K562 (cell line): ENCODE measurements around the gene TMEM217. TPM values are rescaled to one million over a fixed set of nuclear protein-coding genes. Genes with fewer than 3 reads are reported as not detected.

Experiments used
- CBFA2T3 ChIP-seq: fragments of 450-650 bp; IDR thresholded peaks from 2 replicates; pipeline ENCODE4 v1.6.1; 2017
- DIDO1 ChIP-seq: fragments of 450-650 bp; IDR thresholded peaks from 2 replicates; pipeline ENCODE4 v1.6.1; 2016; ENCODE audit warnings: low read depth, missing biosample characterization, missing genetic modification characterization
- ETV5 ChIP-seq: sonication (generic); formaldehyde crosslinking; IDR thresholded peaks from 2 replicates; pipeline ENCODE4 v1.4.0; 2020; ENCODE audit warnings: low read depth, mild to moderate bottlenecking, missing genetic modification reagents
- FOXA1 ChIP-seq: fragments of 450-650 bp; IDR thresholded peaks from 2 replicates; pipeline ENCODE4 v1.6.1; 2016; ENCODE audit warnings: mild to moderate bottlenecking, borderline replicate concordance
- HDAC3 ChIP-seq: fragments of 450-650 bp; IDR thresholded peaks from 2 replicates; pipeline ENCODE4 v1.6.1; 2018; ENCODE audit warnings: borderline replicate concordance, mild to moderate bottlenecking, moderate library complexity; ENCODE audit not compliant: partially characterized antibody
- ILF3 ChIP-seq: fragments of 450-650 bp; IDR thresholded peaks from 2 replicates; pipeline ENCODE4 v1.6.1; 2018; ENCODE audit warnings: antibody characterized with exemption, mild to moderate bottlenecking, moderate library complexity, borderline replicate concordance
- IRF9 ChIP-seq: fragments of 450-650 bp; IDR thresholded peaks from 2 replicates; pipeline ENCODE4 v1.6.1; 2016; ENCODE audit warnings: missing biosample characterization, missing genetic modification characterization
- JUN ChIP-seq, 2 experiments: sonication (generic) in 1 of 2; formaldehyde crosslinking in 1 of 2; IDR thresholded peaks; 2 replicates each; pipeline versions ENCODE4 v1.6.1 to v1.8.0; 2012 to 2022; ENCODE audit warnings: borderline replicate concordance in 2 of 2, mild to moderate bottlenecking in 2 of 2, improper control_type of control experiment in 1 of 2, low read depth in 1 of 2, low read length in 1 of 2, missing genetic modification reagents in 1 of 2
- STAG1 ChIP-seq: sonication (generic); formaldehyde crosslinking; IDR thresholded peaks from 2 replicates; pipeline ENCODE4 v1.5.0; 2020; ENCODE audit warnings: missing genetic modification reagents, borderline replicate concordance
- TBL1XR1 ChIP-seq, 2 experiments: IDR thresholded peaks; 2 replicates each; pipeline ENCODE4 v1.6.1; 2012; ENCODE audit warnings: improper control_type of control experiment in 2 of 2, low read length in 2 of 2, mild to moderate bottlenecking in 1 of 2
- TEAD2 ChIP-seq: fragments of 450-650 bp; IDR thresholded peaks from 2 replicates; pipeline ENCODE4 v1.6.1; 2016; ENCODE audit warnings: missing genetic modification characterization, control low read depth, missing compliant biosample characterization
- TFAP4 ChIP-seq: sonication (generic); formaldehyde crosslinking; IDR thresholded peaks from 2 replicates; pipeline ENCODE4 v1.8.0; 2022; ENCODE audit warnings: missing genetic modification reagents, mild to moderate bottlenecking, moderate library complexity, borderline replicate concordance
- TSC22D4 ChIP-seq: fragments of 450-650 bp; IDR thresholded peaks from 2 replicates; pipeline ENCODE4 v1.6.1; 2016; ENCODE audit warnings: missing genetic modification characterization, missing biosample characterization, control low read depth
- ZSCAN32 ChIP-seq: fragments of 450-650 bp; formaldehyde crosslinking; IDR thresholded peaks from 2 replicates; pipeline ENCODE4 v1.4.0; 2020; ENCODE audit warnings: mild to moderate bottlenecking, moderate library complexity
- polyA plus RNA-seq, 8 experiments: library from polyadenylated mRNA; depleted of rRNA in 4 of 8; stranded (reverse) in 5 of 8; unstranded in 3 of 8; fragments of >200 nt; fragmentation: Nextera tagmentation in 2 of 8; fragmentation: Illumina TruSeq in 1 of 8; extraction: Ambion mirVana in 2 of 8; extraction: Trizol in 1 of 8; gene quantifications; 2 replicates each; pipeline versions ENCODE4 v1.2.1 to v1.2.3, GENCODE V29; 2011 to 2014; ENCODE audit warnings: inconsistent platforms in 1 of 8, missing spikeins in 1 of 8
- total RNA-seq, 7 experiments: library from RNA; depleted of rRNA in 6 of 7; stranded (reverse); fragments of >200 nt in 6 of 7; fragmentation: Illumina TruSeq in 2 of 7; extraction: Trizol in 2 of 7; gene quantifications; 2 replicates each; pipeline versions ENCODE4 v1.2.1 to v1.2.3, GENCODE V29; 2011 to 2021; ENCODE audit warnings: low replicate concordance in 1 of 7
- TF ChIP-seq, protein P1 (sequence below): fragments of 450-650 bp; IDR thresholded peaks from 2 replicates; pipeline ENCODE4 v1.6.1; 2016; ENCODE audit warnings: low read depth

TMEM217 gene
- total and polyA plus RNA-seq, 9 of the 15 experiments (the other 6 are each of a cell fraction or from before 2014, with no cell fraction given) = 1.3 to 8.0 (median 1.9) TPM

DNA sequence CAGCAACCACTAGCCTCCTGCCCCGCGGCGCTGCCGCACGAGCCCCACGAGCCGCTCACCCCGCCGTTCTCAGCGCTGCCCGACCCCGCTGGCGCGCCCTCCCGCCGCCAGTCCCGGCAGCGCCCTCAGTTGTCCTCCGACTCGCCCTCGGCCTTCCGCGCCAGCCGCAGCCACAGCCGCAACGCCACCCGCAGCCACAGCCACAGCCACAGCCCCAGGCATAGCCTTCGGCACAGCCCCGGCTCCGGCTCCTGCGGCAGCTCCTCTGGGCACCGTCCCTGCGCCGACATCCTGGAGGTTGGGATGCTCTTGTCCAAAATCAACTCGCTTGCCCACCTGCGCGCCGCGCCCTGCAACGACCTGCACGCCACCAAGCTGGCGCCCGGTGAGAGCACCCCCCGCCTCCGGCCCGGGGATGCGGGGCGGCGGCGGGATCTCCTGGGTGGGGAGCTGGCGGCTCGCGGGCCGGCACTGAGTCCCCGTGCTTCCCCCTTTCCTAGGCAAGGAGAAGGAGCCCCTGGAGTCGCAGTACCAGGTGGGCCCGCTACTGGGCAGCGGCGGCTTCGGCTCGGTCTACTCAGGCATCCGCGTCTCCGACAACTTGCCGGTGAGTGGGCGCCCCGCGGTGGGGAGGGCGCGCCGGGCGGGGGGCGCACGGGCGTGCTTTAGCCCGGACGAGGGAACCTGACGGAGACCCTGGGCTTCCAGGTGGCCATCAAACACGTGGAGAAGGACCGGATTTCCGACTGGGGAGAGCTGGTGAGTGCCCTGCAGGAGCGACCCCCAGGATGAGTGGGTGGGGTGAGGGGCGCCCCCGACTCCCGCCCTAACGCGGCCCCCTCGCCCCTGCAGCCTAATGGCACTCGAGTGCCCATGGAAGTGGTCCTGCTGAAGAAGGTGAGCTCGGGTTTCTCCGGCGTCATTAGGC is 87.4 kb downstream of the TMEM217 start (continued):
- TF ChIP-seq, protein P1, sequence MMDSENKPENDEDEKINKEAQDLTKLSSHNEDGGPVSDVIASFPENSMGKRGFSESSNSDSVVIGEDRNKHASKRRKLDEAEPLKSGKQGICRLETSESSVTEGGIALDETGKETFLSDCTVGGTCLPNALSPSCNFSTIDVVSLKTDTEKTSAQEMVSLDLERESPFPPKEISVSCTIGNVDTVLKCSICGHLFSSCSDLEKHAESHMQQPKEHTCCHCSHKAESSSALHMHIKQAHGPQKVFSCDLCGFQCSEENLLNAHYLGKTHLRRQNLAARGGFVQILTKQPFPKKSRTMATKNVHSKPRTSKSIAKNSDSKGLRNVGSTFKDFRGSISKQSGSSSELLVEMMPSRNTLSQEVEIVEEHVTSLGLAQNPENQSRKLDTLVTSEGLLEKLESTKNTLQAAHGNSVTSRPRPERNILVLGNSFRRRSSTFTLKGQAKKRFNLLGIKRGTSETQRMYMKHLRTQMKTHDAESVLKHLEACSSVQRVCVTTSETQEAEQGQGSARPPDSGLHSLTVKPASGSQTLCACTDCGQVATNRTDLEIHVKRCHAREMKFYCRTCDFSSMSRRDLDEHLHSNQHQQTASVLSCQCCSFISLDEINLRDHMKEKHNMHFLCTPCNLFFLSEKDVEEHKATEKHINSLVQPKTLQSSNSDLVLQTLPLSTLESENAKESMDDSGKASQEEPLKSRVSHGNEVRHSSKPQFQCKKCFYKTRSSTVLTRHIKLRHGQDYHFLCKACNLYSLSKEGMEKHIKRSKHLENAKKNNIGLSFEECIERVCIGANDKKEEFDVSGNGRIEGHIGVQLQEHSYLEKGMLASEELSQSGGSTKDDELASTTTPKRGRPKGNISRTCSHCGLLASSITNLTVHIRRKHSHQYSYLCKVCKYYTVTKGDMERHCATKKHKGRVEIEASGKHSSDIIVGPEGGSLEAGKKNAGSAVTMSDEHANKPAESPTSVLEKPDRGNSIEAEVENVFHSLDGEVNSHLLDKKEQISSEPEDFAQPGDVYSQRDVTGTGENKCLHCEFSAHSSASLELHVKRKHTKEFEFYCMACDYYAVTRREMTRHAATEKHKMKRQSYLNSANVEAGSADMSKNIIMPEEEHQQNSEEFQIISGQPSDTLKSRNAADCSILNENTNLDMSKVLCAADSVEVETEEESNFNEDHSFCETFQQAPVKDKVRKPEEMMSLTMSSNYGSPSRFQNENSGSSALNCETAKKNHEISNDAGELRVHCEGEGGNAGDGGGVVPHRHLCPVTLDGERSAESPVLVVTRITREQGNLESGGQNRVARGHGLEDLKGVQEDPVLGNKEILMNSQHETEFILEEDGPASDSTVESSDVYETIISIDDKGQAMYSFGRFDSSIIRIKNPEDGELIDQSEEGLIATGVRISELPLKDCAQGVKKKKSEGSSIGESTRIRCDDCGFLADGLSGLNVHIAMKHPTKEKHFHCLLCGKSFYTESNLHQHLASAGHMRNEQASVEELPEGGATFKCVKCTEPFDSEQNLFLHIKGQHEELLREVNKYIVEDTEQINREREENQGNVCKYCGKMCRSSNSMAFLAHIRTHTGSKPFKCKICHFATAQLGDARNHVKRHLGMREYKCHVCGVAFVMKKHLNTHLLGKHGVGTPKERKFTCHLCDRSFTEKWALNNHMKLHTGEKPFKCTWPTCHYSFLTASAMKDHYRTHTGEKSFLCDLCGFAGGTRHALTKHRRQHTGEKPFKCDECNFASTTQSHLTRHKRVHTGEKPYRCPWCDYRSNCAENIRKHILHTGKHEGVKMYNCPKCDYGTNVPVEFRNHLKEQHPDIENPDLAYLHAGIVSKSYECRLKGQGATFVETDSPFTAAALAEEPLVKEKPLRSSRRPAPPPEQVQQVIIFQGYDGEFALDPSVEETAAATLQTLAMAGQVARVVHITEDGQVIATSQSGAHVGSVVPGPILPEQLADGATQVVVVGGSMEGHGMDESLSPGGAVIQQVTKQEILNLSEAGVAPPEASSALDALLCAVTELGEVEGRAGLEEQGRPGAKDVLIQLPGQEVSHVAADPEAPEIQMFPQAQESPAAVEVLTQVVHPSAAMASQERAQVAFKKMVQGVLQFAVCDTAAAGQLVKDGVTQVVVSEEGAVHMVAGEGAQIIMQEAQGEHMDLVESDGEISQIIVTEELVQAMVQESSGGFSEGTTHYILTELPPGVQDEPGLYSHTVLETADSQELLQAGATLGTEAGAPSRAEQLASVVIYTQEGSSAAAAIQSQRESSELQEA = no peak
- TF ChIP-seq TFAP4 (CRISPR knock-in tag) (peak; percentile 60; the same call in 1 of the 2 replicates), TBL1XR1 (IDR thresholded peaks at IDR 0.05; ENCODE audit: low read length in 2 of 2) (no peak), STAG1 (CRISPR knock-in tag) (no peak), ILF3 (no peak), HDAC3 (no peak), JUN (IDR thresholded peaks at IDR 0.05; ENCODE audit: borderline replicate concordance, low read depth, low read length) (no peak), JUN (CRISPR knock-in tag; IDR thresholded peaks at IDR 0.05; ENCODE audit: borderline replicate concordance) (0 out of 2 replicates have a peak, but pooled peaks have one; percentile 21), FOXA1 (no peak), CBFA2T3 (no peak), IRF9 (tag) (no peak), TEAD2 (tag) (no peak), TSC22D4 (tag) (no peak), DIDO1 (no peak), ETV5 (CRISPR knock-in tag) (0 out of 2 replicates have a peak, but pooled peaks have one; percentile 70), ZSCAN32 (CRISPR knock-in tag) (no peak)
